ENCODE results near the gene ZNF644. TPM values are rescaled to one million over a fixed set of nuclear protein-coding genes. Genes with fewer than 3 reads are reported as not detected.
A peak's percentile ranks its signal among the peaks of the same experiment; 100 is the strongest.

ZNF644 gene
- total RNA-seq, 1 experiment from 2014 or later, result 36.5 TPM

DNA sequence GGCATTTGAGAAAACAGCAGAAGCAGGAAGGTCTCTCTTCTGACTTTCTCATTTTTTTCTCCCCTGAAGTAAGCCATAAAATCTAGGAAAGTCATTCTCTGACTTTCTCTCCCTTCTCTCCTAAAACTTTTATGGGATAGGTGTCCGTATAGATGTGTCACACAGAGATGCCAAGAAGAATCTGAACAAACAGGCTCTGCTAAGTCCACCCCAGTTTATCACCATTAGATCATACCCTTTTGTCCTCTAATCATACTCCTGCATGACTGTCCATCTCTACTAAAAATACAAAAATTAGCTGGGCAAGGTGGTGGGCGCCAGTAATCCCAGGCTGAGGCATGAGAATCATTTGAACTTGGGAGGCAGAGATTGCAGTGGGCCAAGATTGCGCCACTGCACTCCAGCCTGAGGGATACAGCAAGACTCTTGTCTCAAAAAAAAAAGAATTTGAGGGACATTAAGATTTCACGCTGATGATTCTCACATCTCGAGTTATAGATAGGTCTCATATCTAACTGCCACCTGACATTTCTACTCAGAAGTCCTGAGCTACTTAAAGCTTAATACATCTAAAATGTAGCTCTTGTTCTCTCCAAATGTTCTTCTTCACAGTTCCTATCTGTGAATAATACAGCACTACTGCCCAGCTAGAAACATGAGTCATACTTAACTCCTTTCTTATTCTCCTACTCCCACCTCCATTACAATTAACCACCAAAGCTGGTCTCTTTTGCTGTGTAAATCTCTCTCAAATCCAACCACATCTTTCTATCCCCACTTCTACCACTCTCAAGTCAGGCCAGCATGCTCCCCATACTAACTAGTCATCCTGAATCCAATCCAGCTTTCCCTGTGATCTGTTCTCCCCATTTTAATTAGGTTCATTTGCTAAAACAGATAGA, 47.7 kb downstream of the ZNF644 start:
- ChIA-PET POLR2A (ENCODE audit: unreplicated experiment) (no interaction called here), CTCF (no interaction called here)
- Histone ChIP-seq H3K4me1 (replicated peaks; ENCODE audit: insufficient read depth) (peaks cover 9% of the 10 kb centered on the region), H3K36me3 (ENCODE audit: low read depth) (peaks cover 36% of the 10 kb centered on the region; the same call in 1 of the 2 replicates), H3K79me2 (ENCODE audit: low read depth) (peaks cover 94% of the 10 kb centered on the region), H2AFZ (no peak overlapping the region), H3K27ac (peak overlapping the region; percentile 11), H3K9me3 (ENCODE audit: insufficient read depth, low read depth) (no peaks in the 10 kb centered on the region), H3K27me3 (ENCODE audit: insufficient read depth, low read depth) (no peaks in the 10 kb centered on the region), H3K4me2 (no peak overlapping the region), H3K4me3 (no peak overlapping the region), H3F3A (ENCODE audit: insufficient read depth, low read depth) (peaks cover 11% of the 10 kb centered on the region; the same call in 1 of the 2 replicates), H3K9me2 (ENCODE audit: insufficient read depth) (no peaks in the 10 kb centered on the region), H4K20me1 (ENCODE audit: insufficient read depth) (peaks cover 42% of the 10 kb centered on the region)
- no peak for DNase-seq
- TF ChIP-seq, protein P1, sequence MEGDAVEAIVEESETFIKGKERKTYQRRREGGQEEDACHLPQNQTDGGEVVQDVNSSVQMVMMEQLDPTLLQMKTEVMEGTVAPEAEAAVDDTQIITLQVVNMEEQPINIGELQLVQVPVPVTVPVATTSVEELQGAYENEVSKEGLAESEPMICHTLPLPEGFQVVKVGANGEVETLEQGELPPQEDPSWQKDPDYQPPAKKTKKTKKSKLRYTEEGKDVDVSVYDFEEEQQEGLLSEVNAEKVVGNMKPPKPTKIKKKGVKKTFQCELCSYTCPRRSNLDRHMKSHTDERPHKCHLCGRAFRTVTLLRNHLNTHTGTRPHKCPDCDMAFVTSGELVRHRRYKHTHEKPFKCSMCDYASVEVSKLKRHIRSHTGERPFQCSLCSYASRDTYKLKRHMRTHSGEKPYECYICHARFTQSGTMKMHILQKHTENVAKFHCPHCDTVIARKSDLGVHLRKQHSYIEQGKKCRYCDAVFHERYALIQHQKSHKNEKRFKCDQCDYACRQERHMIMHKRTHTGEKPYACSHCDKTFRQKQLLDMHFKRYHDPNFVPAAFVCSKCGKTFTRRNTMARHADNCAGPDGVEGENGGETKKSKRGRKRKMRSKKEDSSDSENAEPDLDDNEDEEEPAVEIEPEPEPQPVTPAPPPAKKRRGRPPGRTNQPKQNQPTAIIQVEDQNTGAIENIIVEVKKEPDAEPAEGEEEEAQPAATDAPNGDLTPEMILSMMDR (conservative IDR thresholded peaks at IDR 0.05), result no peak
- TF ChIP-seq EZH2 (IDR thresholded peaks at IDR 0.05; ENCODE audit: low read depth), result no peak
- intact Hi-C loops (cut with micrococcal nuclease; ENCODE audit: unreplicated experiment), result loop anchor here (10.0 kb wide), 1 partner anchor 191 kb away; no protein-coding TSS in a partner anchor
- no TSS peak for BruUV-seq (replicated peaks)

- Histone ChIP-seq H3K79me2 (ENCODE audit: low read depth) (peaks cover 85% of the 10 kb centered on the region), H3K27ac (0 out of 2 replicates have a peak overlapping the region, but pooled peaks have one; percentile 2), H3K4me2 (no peak overlapping the region), H2AFZ (no peak overlapping the region), H3K4me3 (no peak overlapping the region), H3K9me2 (ENCODE audit: insufficient read depth) (no peaks in the 10 kb centered on the region), H3K9me3 (ENCODE audit: insufficient read depth, low read depth) (no peaks in the 10 kb centered on the region), H3K36me3 (ENCODE audit: low read depth) (0 out of 2 replicates have a peak, but pooled peaks cover 19% of the 10 kb centered on the region), H3K4me1 (replicated peaks; ENCODE audit: insufficient read depth) (peaks cover 8% of the 10 kb centered on the region), H3F3A (ENCODE audit: insufficient read depth, low read depth) (peaks cover 21% of the 10 kb centered on the region; the same call in 1 of the 2 replicates), H3K27me3 (ENCODE audit: insufficient read depth, low read depth) (no peaks in the 10 kb centered on the region), H4K20me1 (ENCODE audit: insufficient read depth) (peaks cover 50% of the 10 kb centered on the region)
- BruUV-seq (replicated peaks), result no TSS peak
- intact Hi-C loops (cut with micrococcal nuclease; ENCODE audit: unreplicated experiment), result loop anchor here (10.0 kb wide), 1 partner anchor 195 kb away; no protein-coding TSS in a partner anchor
- no peak for TF ChIP-seq EZH2 (IDR thresholded peaks at IDR 0.05; ENCODE audit: low read depth)
- TF ChIP-seq, protein P1 (conservative IDR thresholded peaks at IDR 0.05), result no peak
- ChIA-PET CTCF (no interaction called here), POLR2A (ENCODE audit: unreplicated experiment) (no interaction called here)
- no peak for DNase-seq
Measured at GRCh38 chr1:90970208-90970607, 51.6 kb downstream of the ZNF644 start.

DNA sequence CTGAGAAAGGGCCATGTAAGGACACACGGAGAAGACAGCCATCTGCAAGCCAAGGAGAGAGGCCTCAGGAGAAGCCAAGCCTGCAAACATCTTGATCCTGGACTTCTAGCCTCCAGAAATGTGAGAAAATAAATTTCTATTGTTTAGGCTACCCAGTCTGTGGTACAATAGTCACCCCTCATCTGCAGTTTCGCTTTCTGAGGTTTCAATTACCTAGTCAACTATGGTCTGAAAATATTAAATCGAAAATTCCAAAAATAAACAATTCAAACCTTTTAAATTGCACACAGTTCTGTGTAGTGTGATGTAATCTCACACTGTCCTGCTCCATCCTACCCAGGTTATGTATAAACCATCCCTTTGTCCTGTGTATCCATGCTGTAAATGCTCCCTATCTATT, 52.6 kb downstream of the ZNF644 start:
- Histone ChIP-seq H2AFZ (no peak overlapping the region), H3K79me2 (ENCODE audit: low read depth) (peaks cover 84% of the 10 kb centered on the region), H3F3A (ENCODE audit: insufficient read depth, low read depth) (peaks cover 21% of the 10 kb centered on the region; the same call in 1 of the 2 replicates), H3K36me3 (ENCODE audit: low read depth) (0 out of 2 replicates have a peak, but pooled peaks cover 21% of the 10 kb centered on the region), H3K27me3 (ENCODE audit: insufficient read depth, low read depth) (no peaks in the 10 kb centered on the region), H4K20me1 (ENCODE audit: insufficient read depth) (peaks cover 50% of the 10 kb centered on the region), H3K4me1 (replicated peaks; ENCODE audit: insufficient read depth) (no peaks in the 10 kb centered on the region; the same call in 1 of the 2 replicates), H3K4me2 (no peak overlapping the region), H3K27ac (no peak overlapping the region), H3K9me3 (ENCODE audit: insufficient read depth, low read depth) (no peaks in the 10 kb centered on the region), H3K9me2 (ENCODE audit: insufficient read depth) (no peaks in the 10 kb centered on the region), H3K4me3 (no peak overlapping the region)
- no peak for TF ChIP-seq EZH2 (IDR thresholded peaks at IDR 0.05; ENCODE audit: low read depth)
- TF ChIP-seq, protein P1 (conservative IDR thresholded peaks at IDR 0.05), result no peak
- no peak for DNase-seq
- CTCF ChIA-PET, result no interaction called here
- POLR2A ChIA-PET (ENCODE audit: unreplicated experiment), result no interaction called here
- BruUV-seq (replicated peaks), result no TSS peak
- intact Hi-C loops (cut with micrococcal nuclease; ENCODE audit: unreplicated experiment), result no loop called here
